Pancreas (tissue), 10 donors: ENCODE data around the gene FGA. TPM values are rescaled to one million over a fixed set of nuclear protein-coding genes. Genes with fewer than 3 reads are reported as not detected.

Experiments used
- ATAC-seq, 4 donors: fragments of 200-7000 bp; cut with Tn5 transposase; one replicate each; pipeline versions ENCODE4 v1.8.0 to v1.9.1; 2020; ENCODE audit warnings: mild to moderate bottlenecking in 4 of 4, moderate library complexity in 4 of 4
- DNase-seq, 6 donors: peaks; one replicate each; pipeline ENCODE4 v3.0.0-alpha.2; 2020
- FAIRE-seq: peaks from 2 replicates; lab custom pipeline; 2012; peaks lifted over from hg19 to GRCh38; lab: Jason Lieb, UNC
- H3K27ac ChIP-seq, 4 donors: fragments of 200-600 bp; sonication (generic); 1 replicate in 3 of 4; 2 replicates in 1 of 4; pipeline versions ENCODE4 v1.5.0 to v1.8.0; 2020
- H3K27me3 ChIP-seq, 4 donors: fragments of 200-600 bp; one replicate each; pipeline ENCODE4 v1.8.0; 2021
- H3K36me3 ChIP-seq, 3 donors: fragments of 200-600 bp; sonication (generic) in 1 of 3; one replicate each; pipeline versions ENCODE4 v1.5.0 to v1.8.0; 2020 to 2021
- H3K4me1 ChIP-seq, 3 donors: fragments of 200-600 bp; one replicate each; pipeline ENCODE4 v1.8.0; 2021
- H3K4me3 ChIP-seq, 4 donors: fragments of 200-600 bp; sonication (generic) in 2 of 4; one replicate each; pipeline versions ENCODE4 v1.5.0 to v1.8.0; 2020 to 2021
- H3K9me3 ChIP-seq, 4 donors: fragments of 200-600 bp; one replicate each; pipeline ENCODE4 v1.8.0; 2021
- CTCF ChIP-seq, 4 donors: fragments of 200-600 bp; sonication (generic) in 3 of 4; IDR thresholded peaks; one replicate each; pipeline versions ENCODE4 v1.5.0 to v1.8.0; 2021; ENCODE audit warnings: antibody characterized with exemption in 4 of 4
- WGBS, 2 donors: extraction: QIAGEN DNeasy Blood & Tissue Kit; methylation state at CpG; one replicate each; pipeline ENCODE4 v1.1.7; 2013; 5-methylcytosine and 5-hydroxymethylcytosine counted together
- intact Hi-C, 3 donors: fragments of 100-400 bp; cut with DNase I; formaldehyde crosslinking; loops; one replicate each; pipeline versions ENCODE4 v1.11.1 to v1.14.2; 2022
- polyA plus RNA-seq, 2 donors: library from polyadenylated mRNA; stranded (reverse); fragments of 200-250 nt; gene quantifications; one replicate each; pipeline ENCODE4 v1.2.3, GENCODE V29; 2013
- total RNA-seq, 6 donors: library from RNA; stranded (reverse); fragmentation: NEBNext Ultra II Directional in 4 of 6; extraction: Animal tissue kit (Norgen Biotek cat#: 25700) in 4 of 6; gene quantifications; one replicate each; pipeline versions ENCODE4 v1.2.1 to v1.2.4, GENCODE V29; 2021 to 2023
- donor health status: healthy with polysubstance abuse.
- donor health status: DM: no; HTN: no; CAD: no; lungs with moderate emphysema.
- donor health status: DM: no; HTN: no; CAD: no.
- donor health status: control.
- donor health status: control.
- donor health status: Bipolar disorder and iron deficiency.
- donor health status: DM: yes; HTN: yes; CAD: no.
- donor health status: DM: no; HTN: no; CAD: no.
- donor health status: DM: no; HTN: no; CAD: no.
- donor health status: DM: yes; HTN: yes; CAD: no.

Gene FGA
- total and polyA plus RNA-seq, 8 donors, result 0.09 to 30.3 (median 7.7) TPM

GRCh38 chr4:154559494-154560418 lies 30.8 kb downstream of the FGA start:
- FAIRE-seq, result no peak
- H3K27ac ChIP-seq, result no peak overlapping the region
- peak in 1 of 6 donors; percentile 21 for DNase-seq
- peak; percentile 58 to 96 (median 92) for ATAC-seq
- H3K4me1 ChIP-seq, result peaks cover 0 to 5% (median 0%) of the 10 kb centered on the region in 3 donors
- 52 to 57% methylated on average over 9 of the region's 9 CpGs for WGBS, 2 donors
- no peaks in the 10 kb centered on the region for H3K27me3 ChIP-seq
- TF ChIP-seq CTCF (IDR thresholded peaks at IDR 0.05), result peak in 3 of 4 donors; percentile 31 to 40 (median 37)
- H3K36me3 ChIP-seq, result no peaks in the 10 kb centered on the region
- no peaks in the 10 kb centered on the region for H3K9me3 ChIP-seq
- no peak overlapping the region for H3K4me3 ChIP-seq
- intact Hi-C loops, result loop anchor here in 2 of 3 donors (5.0 to 10.0 kb wide), 2 partner anchors 63 to 225 kb away; partner anchors contain the start of gene RBM46 (in 1 of the 2)

- no peaks in the 10 kb centered on the region for H3K36me3 ChIP-seq
- no peak overlapping the region for H3K4me3 ChIP-seq
- no peak for TF ChIP-seq CTCF (IDR thresholded peaks at IDR 0.05)
- peaks cover 0 to 5% (median 0%) of the 10 kb centered on the region in 3 donors for H3K4me1 ChIP-seq
- H3K27ac ChIP-seq, result no peak overlapping the region
- DNase-seq (no peak), FAIRE-seq (no peak), ATAC-seq (peak in 1 of 4 donors; percentile 19)
- 53 to 57% methylated on average over 1 of the region's 1 CpG for WGBS, 2 donors
- intact Hi-C loops, result loop anchor here in 2 of 3 donors (5.0 to 10.0 kb wide), 2 partner anchors 63 to 226 kb away; partner anchors contain the start of gene RBM46 (in 1 of the 2)
- no peaks in the 10 kb centered on the region for H3K27me3 ChIP-seq
- H3K9me3 ChIP-seq, result no peaks in the 10 kb centered on the region
Observed at GRCh38 chr4:154559141-154559493, 31.4 kb downstream of the FGA start.

- peak; percentile 70 to 84 (median 78) for ATAC-seq
- WGBS, 2 donors, result 15 to 20% methylated on average over 6 of the region's 6 CpGs
- DNase-seq, result peak; percentile 57 to 82 (median 68)
- peak; percentile 97 for FAIRE-seq
- Histone ChIP-seq H3K27ac (no peak overlapping the region), H3K9me3 (no peaks in the 10 kb centered on the region), H3K4me3 (no peak overlapping the region), H3K36me3 (peaks cover 0 to 4% (median 0%) of the 10 kb centered on the region in 3 donors), H3K27me3 (no peaks in the 10 kb centered on the region), H3K4me1 (peaks cover 0 to 11% (median 7%) of the 10 kb centered on the region in 3 donors)
- intact Hi-C loops, result loop anchor here in 1 of 3 donors (10.0 kb wide), 1 partner anchor 233 kb away; the partner anchor contains the start of gene RBM46
- peak; percentile 18 to 68 (median 58) for TF ChIP-seq CTCF (IDR thresholded peaks at IDR 0.05)
Observed at GRCh38 chr4:154551872-154552686, 38.5 kb downstream of the FGA start.

GRCh38 chr4:154549894-154550790 lies 40.4 kb downstream of the FGA start, which contains the start of gene PLRG1:
Gene PLRG1 (minus strand): TSS chr4:154550400. CDS start chr4:154550308, 92 bp downstream.
- 0% methylated on average over 51 of the region's 51 CpGs for WGBS, 2 donors
- DNase-seq (peak; percentile 94 to 99 (median 96)), FAIRE-seq (peak; percentile 92), ATAC-seq (peak; percentile 98 to 100 (median 99))
- Histone ChIP-seq H3K9me3 (no peaks in the 10 kb centered on the region), H3K4me1 (peaks cover 0 to 11% (median 7%) of the 10 kb centered on the region in 3 donors), H3K27ac (peak within 1 kb of the TSS; percentile 13 to 81 (median 45)), H3K36me3 (peaks cover 3 to 7% (median 5%) of the 10 kb centered on the region in 3 donors), H3K4me3 (peak within 1 kb of the TSS; percentile 47 to 80 (median 72)), H3K27me3 (no peaks in the 10 kb centered on the region)
- peak in 3 of 4 donors; percentile 11 to 15 (median 12) for TF ChIP-seq CTCF (IDR thresholded peaks at IDR 0.05)
- intact Hi-C loops, result loop anchor here in 1 of 3 donors (10.0 kb wide), 1 partner anchor 235 kb away; the partner anchor contains the start of gene RBM46
